Esophagus mucosa (tissue), 1 donor: Measurements from ENCODE around the gene PGBD2. TPM values are rescaled to one million over a fixed set of nuclear protein-coding genes. Genes with fewer than 3 reads are reported as not detected.
"Not testable (repeated sequence)": the region's sequence is repeated elsewhere in the genome, so short reads cannot be mapped to it uniquely, and the experiment has no call there.

Experiments
- ATAC-seq: fragments of 200-7000 bp; cut with Tn5 transposase; one replicate; pipeline ENCODE4 v1.9.1; 2020
- total RNA-seq: library from RNA; stranded (reverse); gene quantifications from one replicate; pipeline ENCODE4 v1.2.4, GENCODE V29; 2023
- donor health status: DM: yes; HTN: yes; CAD: no.

The PGBD2 gene, protein sequence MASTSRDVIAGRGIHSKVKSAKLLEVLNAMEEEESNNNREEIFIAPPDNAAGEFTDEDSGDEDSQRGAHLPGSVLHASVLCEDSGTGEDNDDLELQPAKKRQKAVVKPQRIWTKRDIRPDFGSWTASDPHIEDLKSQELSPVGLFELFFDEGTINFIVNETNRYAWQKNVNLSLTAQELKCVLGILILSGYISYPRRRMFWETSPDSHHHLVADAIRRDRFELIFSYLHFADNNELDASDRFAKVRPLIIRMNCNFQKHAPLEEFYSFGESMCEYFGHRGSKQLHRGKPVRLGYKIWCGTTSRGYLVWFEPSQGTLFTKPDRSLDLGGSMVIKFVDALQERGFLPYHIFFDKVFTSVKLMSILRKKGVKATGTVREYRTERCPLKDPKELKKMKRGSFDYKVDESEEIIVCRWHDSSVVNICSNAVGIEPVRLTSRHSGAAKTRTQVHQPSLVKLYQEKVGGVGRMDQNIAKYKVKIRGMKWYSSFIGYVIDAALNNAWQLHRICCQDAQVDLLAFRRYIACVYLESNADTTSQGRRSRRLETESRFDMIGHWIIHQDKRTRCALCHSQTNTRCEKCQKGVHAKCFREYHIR
- total RNA-seq = 4.5 TPM

DNA sequence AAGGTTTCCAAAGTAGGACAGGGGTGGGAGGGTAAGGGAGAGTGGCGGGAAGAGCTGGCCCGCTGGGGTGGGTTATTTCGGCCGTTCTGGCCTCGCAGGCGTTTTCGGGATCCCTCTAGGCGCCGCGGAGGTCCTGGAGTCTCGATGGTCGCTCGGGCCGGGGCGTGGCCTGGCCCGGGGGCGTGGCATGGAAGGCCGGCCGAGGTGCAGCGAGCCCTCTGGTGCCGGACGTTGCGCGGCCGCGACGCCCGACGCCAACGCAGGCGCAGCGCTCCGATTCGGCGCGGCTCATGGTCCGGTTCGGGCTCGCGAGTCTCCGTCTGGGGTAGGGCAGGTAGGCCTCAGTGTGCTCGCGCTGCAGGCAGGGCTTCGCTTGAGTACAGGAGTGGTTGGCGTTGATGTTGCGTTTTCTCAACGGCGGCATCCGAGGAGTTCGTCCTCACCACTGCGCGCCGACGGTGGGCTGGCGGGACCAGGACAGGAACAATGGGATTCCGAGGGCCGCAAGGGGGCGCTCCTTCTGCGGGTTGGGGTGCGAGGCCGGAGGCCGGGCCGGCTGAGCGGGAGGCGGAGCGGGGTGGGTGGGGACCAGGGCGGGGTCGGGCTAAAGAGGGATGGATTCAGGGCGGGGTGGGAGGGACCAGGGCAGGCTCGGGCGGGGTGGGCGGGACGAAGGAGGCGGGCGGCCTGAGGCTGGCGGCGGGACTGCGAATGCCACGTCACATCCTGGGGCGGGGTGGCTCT lies at the start of gene PGBD2:
PGBD2 (plus strand) TSS at position 227 of the 744 bp plus-strand sequence. CDS start 7,628 bp downstream, outside the sequence.
- peak; percentile 94 for ATAC-seq

- ATAC-seq = no peak
Observed at GRCh38 chr1:248857201-248857600, 48.8 kb upstream of the PGBD2 start.

GRCh38 chr1:248857749-248858095 lies 48.3 kb upstream of the PGBD2 start:
- ATAC-seq = no peak

- peak; percentile 81 for ATAC-seq
Observed at GRCh38 chr1:248858096-248858890, 47.7 kb upstream of the PGBD2 start.

DNA sequence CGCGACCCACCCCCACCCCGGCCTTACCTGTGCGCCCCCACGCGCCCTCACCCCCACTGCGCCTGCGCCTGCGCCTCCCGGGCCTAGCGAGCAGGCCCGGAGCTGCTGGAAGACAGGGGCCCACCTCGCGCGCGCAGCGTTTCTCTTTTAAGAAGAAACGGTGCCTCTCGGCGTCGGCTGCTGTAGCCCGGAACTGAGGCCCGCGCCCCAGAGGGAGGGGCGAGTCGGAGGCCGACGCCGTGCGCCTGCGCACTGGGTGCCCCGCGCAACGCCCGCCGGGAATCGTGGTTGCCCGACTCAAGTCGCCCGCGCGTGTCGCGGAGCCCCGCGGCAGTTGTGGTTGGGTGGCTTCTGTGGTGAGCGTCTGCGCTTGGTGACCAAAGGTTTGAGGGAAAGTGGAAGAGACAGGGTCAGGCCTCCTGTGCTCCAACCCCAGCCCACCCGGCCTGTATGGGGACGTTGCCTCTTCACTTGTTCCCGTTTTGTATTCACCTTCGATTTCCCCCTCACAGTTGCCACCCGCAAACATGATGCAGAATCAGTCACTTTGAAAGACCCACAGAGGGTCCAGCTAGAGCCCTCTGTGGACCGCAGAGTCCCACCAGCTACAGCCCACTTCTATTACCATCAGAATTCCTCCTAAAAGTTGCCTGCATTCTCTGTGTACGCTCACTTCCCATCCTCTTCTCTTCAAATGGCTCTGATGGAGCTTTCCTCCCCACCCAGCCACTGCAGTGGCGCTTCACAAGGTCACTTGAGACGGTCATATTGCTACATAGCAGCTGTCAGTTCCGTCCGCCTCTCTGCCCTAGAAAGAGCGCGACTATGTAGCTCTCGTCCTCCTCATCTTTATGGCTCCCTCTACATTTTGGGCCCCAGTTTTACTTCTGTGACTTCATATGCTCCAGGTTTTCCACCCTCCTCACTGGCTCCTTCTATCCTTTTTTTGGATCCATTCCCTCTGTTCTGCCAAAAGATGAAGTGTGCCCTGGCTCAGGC lies 46.8 kb upstream of the PGBD2 start, which contains the start of gene ZNF692:
ZNF692 (minus strand) TSS at position 195 of the 999 bp plus-strand sequence. CDS start 776 bp downstream, outside the sequence.
- ATAC-seq = peak; percentile 96

DNA sequence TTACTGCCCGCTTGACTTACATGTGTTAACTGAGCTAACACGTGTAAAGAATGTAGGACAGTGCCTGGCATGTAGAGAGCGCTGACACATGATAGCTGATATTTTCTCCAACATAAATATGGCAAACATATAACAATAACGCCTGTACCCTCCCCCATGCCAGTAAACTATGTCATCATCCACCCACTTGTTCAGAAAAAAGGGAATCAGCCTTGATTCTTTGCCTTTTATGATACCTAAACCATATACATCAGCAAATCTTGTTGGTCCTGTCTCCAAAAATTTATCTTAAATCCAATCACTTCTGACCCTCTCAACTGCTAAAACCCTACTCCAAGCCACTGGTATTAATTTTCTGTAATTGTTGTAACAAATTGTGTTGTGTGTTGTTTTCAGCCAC lies 46.0 kb upstream of the PGBD2 start:
- ATAC-seq = no peak

DNA sequence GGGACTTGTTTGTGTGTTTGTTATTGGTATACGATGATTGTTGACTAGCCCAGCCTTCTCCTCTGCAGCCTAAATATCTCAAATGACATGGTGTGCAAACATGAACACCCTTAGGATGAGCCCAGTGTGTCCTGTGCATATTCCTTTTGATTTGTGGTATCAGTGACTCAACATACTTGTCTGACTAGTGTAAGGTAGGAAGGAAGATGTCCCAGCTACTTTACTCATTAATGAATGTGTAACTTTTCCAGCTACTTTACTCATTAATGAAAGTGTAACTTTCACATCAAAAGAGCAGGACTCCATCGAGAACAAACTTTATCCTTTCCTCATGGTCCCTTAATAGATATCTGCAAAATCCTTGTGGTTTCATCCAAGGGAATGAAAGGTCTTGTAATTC lies 44.4 kb upstream of the PGBD2 start:
- no peak for ATAC-seq

GRCh38 chr1:248862695-248862997 lies 43.4 kb upstream of the PGBD2 start:
- ATAC-seq = no peak

GRCh38 chr1:248862998-248863881 lies 42.8 kb upstream of the PGBD2 start:
- ATAC-seq = peak; percentile 61

DNA sequence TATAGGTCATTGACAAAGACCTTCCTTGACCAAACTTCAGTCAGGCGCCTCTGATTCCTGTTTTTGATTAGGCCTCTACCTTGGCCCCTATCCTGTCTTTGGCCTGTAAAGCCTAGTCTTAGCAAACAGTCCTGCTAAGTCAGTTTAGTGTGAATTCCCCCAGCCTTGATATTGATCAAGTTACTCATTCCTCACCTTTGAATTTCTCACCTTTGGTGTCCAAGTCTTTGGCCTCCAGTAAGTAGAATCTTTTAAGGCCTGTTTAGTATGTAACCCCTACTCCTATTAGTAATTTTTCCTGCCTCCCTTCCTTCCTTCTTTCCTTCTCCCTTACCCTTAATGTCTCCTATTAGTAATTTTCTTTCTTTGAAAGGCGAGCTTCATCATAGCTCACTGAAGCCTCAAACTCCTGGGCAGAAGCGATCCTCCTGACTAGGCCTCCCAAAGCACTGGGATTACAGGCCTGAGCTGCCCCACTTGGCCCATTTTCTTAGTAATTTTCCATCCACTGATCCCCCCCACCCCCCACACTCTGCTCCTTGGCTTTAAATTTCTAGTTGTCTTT lies 34.1 kb upstream of the PGBD2 start:
- no peak for ATAC-seq

- peak; percentile 62 for ATAC-seq
Observed at GRCh38 chr1:248872752-248873408, 33.2 kb upstream of the PGBD2 start.

- ATAC-seq = peak; percentile 96
Observed at GRCh38 chr1:248873409-248873992, 32.5 kb upstream of the PGBD2 start.

DNA sequence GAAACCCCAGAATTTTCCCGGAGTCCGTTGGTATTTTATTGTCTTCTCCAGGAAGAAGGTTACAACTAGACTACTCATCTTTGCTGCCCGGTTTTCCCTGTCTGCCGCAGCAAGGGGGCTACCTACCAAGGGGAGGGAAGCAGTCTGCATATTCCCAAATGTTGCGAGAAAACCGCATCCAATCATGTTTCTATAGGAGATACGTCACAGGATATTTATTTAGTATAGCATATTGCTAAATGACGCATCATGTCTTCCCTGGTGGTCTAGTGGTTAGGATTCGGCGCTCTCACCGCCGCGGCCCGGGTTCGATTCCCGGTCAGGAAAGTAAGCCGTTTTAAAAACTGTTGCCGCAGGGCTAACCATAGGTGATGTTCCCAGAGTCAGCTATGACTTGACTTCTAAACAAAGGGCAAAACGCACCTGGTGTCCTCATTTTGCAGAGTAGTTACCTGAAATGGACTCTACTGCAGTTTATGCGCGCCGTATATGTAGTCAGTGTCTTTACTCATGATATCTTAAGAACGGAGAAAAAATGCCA lies 32.0 kb upstream of the PGBD2 start:
- ATAC-seq = peak; percentile 76

GRCh38 chr1:248881261-248881660 lies 24.8 kb upstream of the PGBD2 start:
- no peak for ATAC-seq

DNA sequence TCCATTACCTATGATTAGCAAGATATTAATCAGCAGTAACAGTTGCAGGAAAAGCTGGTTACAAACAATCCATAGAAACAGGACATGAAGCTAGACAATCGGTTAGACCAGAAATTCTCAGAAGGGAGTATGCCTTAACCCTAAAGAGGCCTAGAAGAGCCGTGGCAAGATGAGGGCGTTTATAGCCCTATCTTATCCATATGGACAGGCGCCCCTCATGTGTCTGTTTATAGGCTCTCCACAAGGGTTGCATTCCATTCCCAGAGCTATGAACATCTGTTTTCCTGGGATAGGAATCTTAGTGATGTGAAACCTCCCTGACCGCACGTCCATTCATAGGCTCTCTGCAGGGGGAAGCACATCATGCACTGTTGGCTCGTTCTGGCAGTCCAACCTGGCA lies 23.6 kb upstream of the PGBD2 start:
- not testable (repeated sequence) for ATAC-seq

GRCh38 chr1:248884632-248885295 lies 21.3 kb upstream of the PGBD2 start:
- no peak for ATAC-seq

- ATAC-seq = no peak
Observed at GRCh38 chr1:248885646-248886045, 20.4 kb upstream of the PGBD2 start.

- no peak for ATAC-seq
Observed at GRCh38 chr1:248886237-248886895, 19.7 kb upstream of the PGBD2 start.
